ENCODE results near the gene SAPCD1.
A peak's percentile ranks its signal among the peaks of the same experiment; 100 is the strongest.

The SAPCD1 gene

DNA sequence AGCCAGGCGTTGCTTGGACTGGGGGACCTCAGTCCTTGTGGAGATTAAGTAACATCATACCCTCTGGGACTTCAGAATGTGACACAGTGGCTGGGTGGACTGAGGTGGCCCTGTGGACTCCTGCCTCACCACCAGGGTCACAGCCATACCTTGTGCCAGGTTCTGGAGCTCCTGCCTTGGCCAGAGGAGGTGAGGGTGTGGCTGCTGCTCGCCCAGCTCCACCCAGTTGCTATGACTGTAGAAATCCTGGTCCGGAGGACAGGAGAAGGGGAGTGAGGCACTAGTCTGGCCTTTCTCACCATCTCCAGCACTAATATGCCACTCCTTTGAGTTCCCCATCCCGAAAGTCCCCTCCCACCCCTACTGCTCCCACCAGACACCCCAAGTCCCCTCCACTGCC lies 12.7 kb downstream of the SAPCD1 start:
- H3K4me3 ChIP-seq (replicated peaks; ENCODE audit: low read depth, low read length): no peak overlapping the region
- TF ChIP-seq, protein P1, sequence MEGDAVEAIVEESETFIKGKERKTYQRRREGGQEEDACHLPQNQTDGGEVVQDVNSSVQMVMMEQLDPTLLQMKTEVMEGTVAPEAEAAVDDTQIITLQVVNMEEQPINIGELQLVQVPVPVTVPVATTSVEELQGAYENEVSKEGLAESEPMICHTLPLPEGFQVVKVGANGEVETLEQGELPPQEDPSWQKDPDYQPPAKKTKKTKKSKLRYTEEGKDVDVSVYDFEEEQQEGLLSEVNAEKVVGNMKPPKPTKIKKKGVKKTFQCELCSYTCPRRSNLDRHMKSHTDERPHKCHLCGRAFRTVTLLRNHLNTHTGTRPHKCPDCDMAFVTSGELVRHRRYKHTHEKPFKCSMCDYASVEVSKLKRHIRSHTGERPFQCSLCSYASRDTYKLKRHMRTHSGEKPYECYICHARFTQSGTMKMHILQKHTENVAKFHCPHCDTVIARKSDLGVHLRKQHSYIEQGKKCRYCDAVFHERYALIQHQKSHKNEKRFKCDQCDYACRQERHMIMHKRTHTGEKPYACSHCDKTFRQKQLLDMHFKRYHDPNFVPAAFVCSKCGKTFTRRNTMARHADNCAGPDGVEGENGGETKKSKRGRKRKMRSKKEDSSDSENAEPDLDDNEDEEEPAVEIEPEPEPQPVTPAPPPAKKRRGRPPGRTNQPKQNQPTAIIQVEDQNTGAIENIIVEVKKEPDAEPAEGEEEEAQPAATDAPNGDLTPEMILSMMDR (IDR thresholded peaks at IDR 0.05; ENCODE audit: insufficient read depth, low read length, poor library complexity, severe bottlenecking): no peak
- no peak for DNase-seq (ENCODE audit: extremely low read depth, insufficient read length)
- peaks cover 15% of the 10 kb centered on the region for H3K36me3 ChIP-seq (ENCODE audit: control insufficient read depth, insufficient read depth, low read length)
- no peaks in the 10 kb centered on the region for H3K27me3 ChIP-seq (replicated peaks; ENCODE audit: control insufficient read depth, insufficient read depth, low read length)

DNA sequence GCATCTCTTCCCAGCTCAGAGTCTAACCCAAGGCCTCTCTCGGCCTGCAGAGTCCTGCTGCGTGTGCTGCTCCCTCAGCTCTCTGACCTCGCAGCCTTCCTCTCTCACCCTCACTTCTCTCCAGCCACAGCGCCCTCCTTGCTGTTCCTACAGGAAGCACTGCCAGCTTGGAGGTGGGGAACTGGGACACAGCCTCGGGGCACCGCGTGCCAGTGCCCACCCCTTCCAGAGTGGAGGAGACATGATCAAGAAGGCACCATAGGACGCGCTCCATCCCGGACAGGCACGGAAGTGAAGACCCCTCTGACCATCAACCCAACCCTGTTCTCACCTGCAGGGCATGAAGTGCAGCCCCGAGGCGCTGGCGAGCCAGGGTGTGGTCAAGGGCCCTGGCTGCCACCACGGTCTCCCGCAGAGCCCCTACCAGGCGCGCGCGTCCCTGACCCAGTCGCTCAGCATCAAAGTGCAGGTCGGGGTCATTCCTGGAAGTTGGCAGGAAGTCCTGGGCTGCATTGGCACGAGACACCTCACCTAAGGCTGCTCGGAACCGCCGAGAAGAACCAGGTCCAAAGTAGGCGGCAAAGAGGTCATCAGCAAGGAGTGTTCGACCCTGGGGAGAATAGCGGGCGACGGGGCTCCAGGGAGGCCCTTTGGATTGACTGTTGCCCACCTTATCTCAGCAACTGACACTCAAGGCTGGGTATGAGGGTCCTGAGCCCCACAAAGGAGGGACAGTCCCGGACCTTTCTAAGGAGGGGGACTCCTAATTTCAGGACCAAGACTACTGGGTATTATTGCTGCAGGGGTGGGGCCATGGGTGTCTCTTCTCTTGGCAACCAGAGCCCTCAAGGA lies 13.4 kb downstream of the SAPCD1 start:
- TF ChIP-seq, protein P1 (IDR thresholded peaks at IDR 0.05; ENCODE audit: insufficient read depth, low read length, poor library complexity, severe bottlenecking): no peak
- Histone ChIP-seq H3K4me3 (replicated peaks; ENCODE audit: low read depth, low read length) (no peak overlapping the region), H3K27me3 (replicated peaks; ENCODE audit: control insufficient read depth, insufficient read depth, low read length) (no peaks in the 10 kb centered on the region), H3K36me3 (ENCODE audit: control insufficient read depth, insufficient read depth, low read length) (peaks cover 22% of the 10 kb centered on the region)
- no peak for DNase-seq (ENCODE audit: extremely low read depth, insufficient read length)

DNA sequence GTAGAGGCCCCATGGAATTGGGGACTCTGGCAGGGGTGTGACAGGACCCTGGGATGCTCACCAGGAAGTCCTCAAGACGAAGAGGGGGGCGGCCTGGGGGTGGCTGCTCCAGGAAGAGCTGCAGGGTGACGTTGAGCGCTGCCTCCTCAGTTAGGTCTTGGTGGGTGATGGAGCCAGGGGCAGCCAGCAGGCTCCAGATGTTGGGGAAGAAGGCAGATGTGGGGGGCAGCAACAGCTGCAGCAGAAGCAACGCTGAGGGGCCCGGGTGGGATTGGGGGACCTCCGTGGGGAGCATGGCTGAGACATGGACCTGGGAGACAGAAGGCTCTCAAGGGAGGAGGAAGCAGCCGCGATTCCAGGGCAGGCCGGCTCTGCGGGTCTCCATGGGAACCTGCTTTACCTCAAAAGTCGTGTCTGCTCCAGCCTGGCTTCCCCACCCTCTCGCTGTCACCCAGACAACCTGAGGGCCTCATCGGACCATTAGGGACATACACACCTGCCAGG lies 14.1 kb downstream of the SAPCD1 start:
- Histone ChIP-seq H3K4me3 (replicated peaks; ENCODE audit: low read depth, low read length) (no peak overlapping the region), H3K27me3 (replicated peaks; ENCODE audit: control insufficient read depth, insufficient read depth, low read length) (no peaks in the 10 kb centered on the region), H3K36me3 (ENCODE audit: control insufficient read depth, insufficient read depth, low read length) (peaks cover 25% of the 10 kb centered on the region)
- TF ChIP-seq, protein P1 (IDR thresholded peaks at IDR 0.05; ENCODE audit: insufficient read depth, low read length, poor library complexity, severe bottlenecking): no peak
- DNase-seq (ENCODE audit: extremely low read depth, insufficient read length): no peak

DNA sequence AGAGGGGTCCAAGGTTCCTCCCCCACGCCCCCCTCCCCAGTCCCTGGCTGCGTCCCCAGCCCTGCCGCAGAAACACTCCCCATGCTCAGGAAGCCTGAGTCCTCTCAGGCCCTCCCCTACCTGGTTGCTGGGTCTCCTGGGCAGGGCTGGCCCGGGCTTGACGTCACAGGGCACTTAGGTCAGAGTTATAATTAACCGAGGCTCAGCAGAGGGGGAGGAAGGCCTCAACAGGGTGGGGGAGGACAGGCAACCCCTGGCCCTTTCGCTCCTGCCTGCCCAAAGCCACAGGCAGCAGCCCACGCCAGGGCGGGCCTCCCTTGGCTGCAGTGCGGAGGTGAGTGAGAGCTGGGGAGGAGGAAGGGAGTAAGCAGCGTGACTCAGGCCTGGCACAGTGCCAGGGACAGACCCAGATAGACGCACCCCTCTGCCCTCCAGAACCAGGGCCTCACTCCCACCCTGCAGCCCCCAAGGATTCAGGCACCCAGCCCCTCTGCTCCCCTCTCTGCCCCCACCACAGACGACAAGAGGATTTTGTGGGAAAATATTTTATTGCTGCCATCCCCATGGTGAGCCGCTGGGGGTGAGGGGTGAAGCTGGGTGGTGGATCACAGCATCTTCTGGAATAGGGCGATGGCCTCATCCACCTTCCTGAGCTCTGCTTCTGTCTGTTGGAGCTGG lies 14.7 kb downstream of the SAPCD1 start, which contains the start of gene VWA7:
VWA7 (minus strand) TSS at position 340 of the 678 bp plus-strand sequence. CDS start 549 bp downstream, outside the sequence.
- H3K4me3 ChIP-seq (replicated peaks; ENCODE audit: low read depth, low read length): no peak within 1 kb of the TSS
- TF ChIP-seq, protein P1 (IDR thresholded peaks at IDR 0.05; ENCODE audit: insufficient read depth, low read length, poor library complexity, severe bottlenecking): no peak
- no peaks in the 10 kb centered on the region for H3K27me3 ChIP-seq (replicated peaks; ENCODE audit: control insufficient read depth, insufficient read depth, low read length)
- peak; percentile 86 for DNase-seq (ENCODE audit: extremely low read depth, insufficient read length)
- H3K36me3 ChIP-seq (ENCODE audit: control insufficient read depth, insufficient read depth, low read length): peaks cover 31% of the 10 kb centered on the region

DNA sequence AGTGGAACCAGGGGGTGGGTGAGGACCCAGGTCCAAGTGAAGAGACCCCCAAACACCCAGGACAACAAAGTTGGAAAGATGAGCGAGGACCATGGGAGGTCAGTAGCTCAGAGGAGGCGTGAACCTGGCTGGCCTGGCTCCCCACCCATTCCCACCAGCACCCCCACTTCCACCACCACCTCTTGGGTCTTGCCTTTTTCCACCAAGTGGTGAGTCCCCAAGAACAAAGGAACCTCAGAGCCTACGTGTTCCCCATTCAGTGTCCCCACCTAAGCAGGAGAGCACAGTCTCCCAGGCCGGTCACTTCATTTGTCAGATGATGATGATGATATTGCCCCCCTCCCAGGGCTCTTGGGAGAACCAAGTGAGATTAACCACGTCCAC lies 15.2 kb downstream of the SAPCD1 start:
- TF ChIP-seq, protein P1 (IDR thresholded peaks at IDR 0.05; ENCODE audit: insufficient read depth, low read length, poor library complexity, severe bottlenecking): no peak
- H3K27me3 ChIP-seq (replicated peaks; ENCODE audit: control insufficient read depth, insufficient read depth, low read length): no peaks in the 10 kb centered on the region
- no peak overlapping the region for H3K4me3 ChIP-seq (replicated peaks; ENCODE audit: low read depth, low read length)
- DNase-seq (ENCODE audit: extremely low read depth, insufficient read length): no peak
- peaks cover 35% of the 10 kb centered on the region for H3K36me3 ChIP-seq (ENCODE audit: control insufficient read depth, insufficient read depth, low read length)

All from GM06990 (cell line).